Gastrocnemius medialis (tissue), 4 donors: ENCODE data around the gene PAPLN. TPM values are rescaled to one million over a fixed set of nuclear protein-coding genes. Genes with fewer than 3 reads are reported as not detected.

ENCODE experiments used
- ATAC-seq, 2 donors: fragments of 150-250 bp; one replicate each; pipeline ENCODE4 v1.9.1; 2016
- DNase-seq, 2 donors: peaks; one replicate each; pipeline ENCODE4 v3.0.0-alpha.2; 2019
- H3K27ac ChIP-seq, 4 donors: fragments of 200-600 bp; sonication (generic); 1 replicate in 1 of 4; 2 replicates in 3 of 4; pipeline ENCODE4 v1.5.1; 2016 to 2018; ENCODE audit warnings: mild to moderate bottlenecking in 2 of 4, moderate library complexity in 1 of 4
- H3K27me3 ChIP-seq, 3 donors: fragments of 200-600 bp; sonication (generic) in 2 of 3; 1 replicate in 1 of 3; 2 replicates in 2 of 3; pipeline versions ENCODE4 v1.5.1 to v1.6.0; 2016 to 2019; ENCODE audit warnings: mild to moderate bottlenecking in 1 of 3, moderate library complexity in 1 of 3
- H3K36me3 ChIP-seq, 2 donors: fragments of 200-600 bp; sonication (generic) in 1 of 2; one replicate each; pipeline ENCODE4 v1.5.1; 2017 to 2018
- H3K4me1 ChIP-seq, 2 donors: fragments of 200-600 bp; sonication (generic) in 1 of 2; one replicate each; pipeline ENCODE4 v1.5.1; 2016 to 2017; ENCODE audit warnings: mild to moderate bottlenecking in 2 of 2
- H3K4me3 ChIP-seq, 4 donors: fragments of 200-600 bp; sonication (generic) in 3 of 4; 1 replicate in 1 of 4; 2 replicates in 3 of 4; pipeline ENCODE4 v1.5.1; 2016 to 2019; ENCODE audit warnings: mild to moderate bottlenecking in 2 of 4
- H3K9me3 ChIP-seq, 3 donors: fragments of 200-600 bp; sonication (generic) in 2 of 3; 1 replicate in 1 of 3; 2 replicates in 2 of 3; pipeline ENCODE4 v1.5.1; 2016 to 2019
- CTCF ChIP-seq, 5 experiments: fragments of 450-650 bp in 3 of 5; fragments of 200-600 bp in 2 of 5; sonication (generic) in 2 of 5; IDR thresholded peaks in 4 of 5; conservative IDR thresholded peaks in 1 of 5; 1 replicate in 4 of 5; 2 replicates in 1 of 5; pipeline ENCODE4 v1.5.1; 2016 to 2019; ENCODE audit warnings: antibody characterized with exemption in 5 of 5, mild to moderate bottlenecking in 3 of 5, moderate library complexity in 3 of 5
- POLR2A ChIP-seq, 2 donors: fragments of 450-650 bp; IDR thresholded peaks; one replicate each; pipeline ENCODE4 v1.6.1; 2017; ENCODE audit warnings: antibody characterized with exemption in 2 of 2, mild to moderate bottlenecking in 2 of 2, moderate library complexity in 2 of 2
- in situ Hi-C, 4 donors: fragments of 200-750 bp; cut with MboI; loops; one replicate each; pipeline versions ENCODE4 v1.15.0 to v1.8.0; 2017; ENCODE audit warnings: low sequenced_read_pairs in 4 of 4
- intact Hi-C: fragments of 100-400 bp; cut with DNase I; formaldehyde crosslinking; loops from one replicate; pipeline ENCODE4 v1.15.1; 2023; ENCODE audit warnings: low total_unique reads
- total RNA-seq, 4 donors: library from RNA; depleted of rRNA; stranded (reverse); fragments of >200 nt; gene quantifications; one replicate each; pipeline versions ENCODE4 v1.1.0 to v1.2.3, GENCODE V29; 2016

PAPLN gene
- total RNA-seq, 4 donors from 2014 or later = 1.9 to 5.0 (median 2.5) TPM

- Histone ChIP-seq H3K4me1 (no peaks in the 10 kb centered on the region), H3K4me3 (no peak overlapping the region), H3K27ac (no peak overlapping the region), H3K36me3 (peaks cover 0 to 62% of the 10 kb centered on the region in 2 donors), H3K9me3 (no peaks in the 10 kb centered on the region), H3K27me3 (no peaks in the 10 kb centered on the region)
- TF ChIP-seq CTCF (IDR thresholded peaks at IDR 0.05 in 4 of 5, conservative IDR thresholded peaks at IDR 0.05 in 1 of 5) (no peak), POLR2A (IDR thresholded peaks at IDR 0.05) (no peak)
- in situ Hi-C loops (no loop called here), intact Hi-C loops (no loop called here)
- DNase-seq (no peak), ATAC-seq (no peak)
These were observed 39.1 kb upstream of the PAPLN start for GRCh38 chr14:73198253-73198652.

- H3K9me3 ChIP-seq = no peaks in the 10 kb centered on the region
- no peaks in the 10 kb centered on the region for H3K4me1 ChIP-seq
- TF ChIP-seq CTCF (IDR thresholded peaks at IDR 0.05 in 4 of 5, conservative IDR thresholded peaks at IDR 0.05 in 1 of 5) = no peak
- no peak for TF ChIP-seq POLR2A (IDR thresholded peaks at IDR 0.05)
- intact Hi-C loops = no loop called here
- peaks cover 0 to 61% of the 10 kb centered on the region in 2 donors for H3K36me3 ChIP-seq
- in situ Hi-C loops = no loop called here
- H3K4me3 ChIP-seq = no peak overlapping the region
- H3K27me3 ChIP-seq = no peaks in the 10 kb centered on the region
- DNase-seq (no peak), ATAC-seq (no peak)
- no peak overlapping the region for H3K27ac ChIP-seq
These were observed 33.8 kb upstream of the PAPLN start for GRCh38 chr14:73203527-73203926.

GRCh38 chr14:73207615-73208014 is 29.7 kb upstream of the PAPLN start:
- Histone ChIP-seq H3K36me3 (peaks cover 3 to 52% of the 10 kb centered on the region in 2 donors), H3K4me3 (no peak overlapping the region), H3K4me1 (no peaks in the 10 kb centered on the region), H3K27ac (no peak overlapping the region), H3K9me3 (no peaks in the 10 kb centered on the region), H3K27me3 (no peaks in the 10 kb centered on the region)
- TF ChIP-seq CTCF (IDR thresholded peaks at IDR 0.05 in 4 of 5, conservative IDR thresholded peaks at IDR 0.05 in 1 of 5) (no peak), POLR2A (IDR thresholded peaks at IDR 0.05) (no peak)
- in situ Hi-C loops (no loop called here), intact Hi-C loops (no loop called here)
- ATAC-seq = no peak
- DNase-seq = no peak

GRCh38 chr14:73208390-73208789 is 28.9 kb upstream of the PAPLN start:
- TF ChIP-seq CTCF (IDR thresholded peaks at IDR 0.05 in 4 of 5, conservative IDR thresholded peaks at IDR 0.05 in 1 of 5) = no peak
- H3K27me3 ChIP-seq = no peaks in the 10 kb centered on the region
- H3K4me3 ChIP-seq = no peak overlapping the region
- H3K4me1 ChIP-seq = no peaks in the 10 kb centered on the region
- DNase-seq (no peak), ATAC-seq (no peak)
- in situ Hi-C loops (no loop called here), intact Hi-C loops (no loop called here)
- no peak overlapping the region for H3K27ac ChIP-seq
- peaks cover 5 to 52% of the 10 kb centered on the region in 2 donors for H3K36me3 ChIP-seq
- no peaks in the 10 kb centered on the region for H3K9me3 ChIP-seq

GRCh38 chr14:73208846-73209245 is 28.5 kb upstream of the PAPLN start:
- TF ChIP-seq POLR2A (IDR thresholded peaks at IDR 0.05) = no peak
- no peak for TF ChIP-seq CTCF (IDR thresholded peaks at IDR 0.05 in 4 of 5, conservative IDR thresholded peaks at IDR 0.05 in 1 of 5)
- H3K36me3 ChIP-seq = peaks cover 5 to 55% of the 10 kb centered on the region in 2 donors
- no peak for ATAC-seq
- in situ Hi-C loops (no loop called here), intact Hi-C loops (no loop called here)
- H3K27me3 ChIP-seq = no peaks in the 10 kb centered on the region
- H3K4me3 ChIP-seq = no peak overlapping the region
- no peaks in the 10 kb centered on the region for H3K9me3 ChIP-seq
- no peak overlapping the region for H3K27ac ChIP-seq
- DNase-seq = no peak
- no peaks in the 10 kb centered on the region for H3K4me1 ChIP-seq
